Transverse colon (tissue), 4 donors: ENCODE results near the gene ZNF737. TPM values are rescaled to one million over a fixed set of nuclear protein-coding genes. Genes with fewer than 3 reads are reported as not detected.

Source experiments
- DNase-seq: peaks from one replicate; pipeline ENCODE4 v3.0.0-alpha.2; 2019
- H3K27ac ChIP-seq, 4 donors: fragments of 200-600 bp; sonication (generic); 2 replicates each; pipeline ENCODE4 v1.5.1; 2016 to 2018; ENCODE audit warnings: inconsistent platforms in 4 of 4
- H3K27me3 ChIP-seq: fragments of 200-600 bp; sonication (generic); 2 replicates; pipeline ENCODE4 v1.5.1; 2017; ENCODE audit warnings: inconsistent platforms
- H3K36me3 ChIP-seq, 4 donors: fragments of 200-600 bp; sonication (generic); 2 replicates each; pipeline ENCODE4 v1.5.1; 2017 to 2019; ENCODE audit warnings: inconsistent platforms in 4 of 4
- H3K4me1 ChIP-seq, 4 donors: fragments of 200-600 bp; sonication (generic); 2 replicates each; pipeline ENCODE4 v1.5.1; 2017 to 2020; ENCODE audit warnings: inconsistent platforms in 4 of 4
- H3K4me3 ChIP-seq, 4 donors: fragments of 200-600 bp; sonication (generic); 1 replicate in 1 of 4; 2 replicates in 3 of 4; pipeline versions ENCODE4 v1.5.1 to v1.6.1; 2017 to 2019; ENCODE audit warnings: inconsistent platforms in 4 of 4
- H3K9me3 ChIP-seq, 2 donors: fragments of 200-600 bp; sonication (generic); 2 replicates each; pipeline ENCODE4 v1.5.1; 2017 to 2019; ENCODE audit warnings: inconsistent platforms in 2 of 2
- EP300 ChIP-seq: sonication (generic); formaldehyde crosslinking; IDR thresholded peaks from one replicate; pipeline ENCODE4 v1.6.1; 2017; ENCODE audit warnings: antibody characterized with exemption, low read depth
- POLR2A ChIP-seq: fragments of 450-650 bp; IDR thresholded peaks from one replicate; pipeline ENCODE4 v1.6.1; 2016; ENCODE audit warnings: antibody characterized with exemption, mild to moderate bottlenecking, moderate library complexity
- POLR2AphosphoS5 ChIP-seq, 3 donors: sonication (generic); formaldehyde crosslinking; IDR thresholded peaks; one replicate each; pipeline ENCODE4 v1.6.1; 2016; ENCODE audit warnings: antibody characterized with exemption in 3 of 3
- WGBS, 2 donors: methylation state at CpG; one replicate each; pipeline ENCODE4 v1.1.5; 2018; ENCODE audit warnings: low coverage in 1 of 2; 5-methylcytosine and 5-hydroxymethylcytosine counted together
- in situ Hi-C, 4 donors: fragments of 200-750 bp; cut with MboI; loops; one replicate each; pipeline versions ENCODE4 v1.15.0 to v1.15.1; 2017; ENCODE audit warnings: low sequenced_read_pairs in 3 of 4, low pct_ligation_motif_present in 1 of 4, low pct_unique_long_range_greater_than_20kb in 1 of 4
- intact Hi-C: fragments of 100-400 bp; cut with DNase I; formaldehyde crosslinking; loops from one replicate; pipeline ENCODE4 v1.15.1; 2023; ENCODE audit warnings: low total_unique reads
- total RNA-seq, 4 donors: library from RNA; depleted of rRNA; stranded (reverse); fragments of >200 nt; gene quantifications; one replicate each; pipeline ENCODE4 v1.1.0, GENCODE V29; 2016
- TF ChIP-seq, protein P1 (sequence below), 5 experiments: fragments of 200-600 bp in 3 of 5; fragments of 450-650 bp in 2 of 5; sonication (generic) in 3 of 5; IDR thresholded peaks; 1 replicate in 2 of 5; 2 replicates in 3 of 5; pipeline ENCODE4 v1.5.1; 2016 to 2017; ENCODE audit warnings: antibody characterized with exemption in 5 of 5, inconsistent platforms in 3 of 5, mild to moderate bottlenecking in 2 of 5, moderate library complexity in 1 of 5

ZNF737 gene
- total RNA-seq, 4 donors from 2014 or later = 5.6 to 16.4 (median 13.6) TPM

- WGBS, 2 donors = 74% methylated on average over 5 of the region's 5 CpGs; no CpG with 5 or more reads in 1 of the 2 donors
- Histone ChIP-seq H3K36me3 (no peaks in the 10 kb centered on the region), H3K27ac (no peak overlapping the region), H3K9me3 (peaks cover 10 to 11% of the 10 kb centered on the region in 2 donors), H3K27me3 (no peaks in the 10 kb centered on the region), H3K4me1 (no peaks in the 10 kb centered on the region), H3K4me3 (no peak overlapping the region)
- TF ChIP-seq POLR2A = no peak
- no peak for TF ChIP-seq EP300
- TF ChIP-seq POLR2AphosphoS5 (IDR thresholded peaks at IDR 0.05) = no peak
- TF ChIP-seq, protein P1, sequence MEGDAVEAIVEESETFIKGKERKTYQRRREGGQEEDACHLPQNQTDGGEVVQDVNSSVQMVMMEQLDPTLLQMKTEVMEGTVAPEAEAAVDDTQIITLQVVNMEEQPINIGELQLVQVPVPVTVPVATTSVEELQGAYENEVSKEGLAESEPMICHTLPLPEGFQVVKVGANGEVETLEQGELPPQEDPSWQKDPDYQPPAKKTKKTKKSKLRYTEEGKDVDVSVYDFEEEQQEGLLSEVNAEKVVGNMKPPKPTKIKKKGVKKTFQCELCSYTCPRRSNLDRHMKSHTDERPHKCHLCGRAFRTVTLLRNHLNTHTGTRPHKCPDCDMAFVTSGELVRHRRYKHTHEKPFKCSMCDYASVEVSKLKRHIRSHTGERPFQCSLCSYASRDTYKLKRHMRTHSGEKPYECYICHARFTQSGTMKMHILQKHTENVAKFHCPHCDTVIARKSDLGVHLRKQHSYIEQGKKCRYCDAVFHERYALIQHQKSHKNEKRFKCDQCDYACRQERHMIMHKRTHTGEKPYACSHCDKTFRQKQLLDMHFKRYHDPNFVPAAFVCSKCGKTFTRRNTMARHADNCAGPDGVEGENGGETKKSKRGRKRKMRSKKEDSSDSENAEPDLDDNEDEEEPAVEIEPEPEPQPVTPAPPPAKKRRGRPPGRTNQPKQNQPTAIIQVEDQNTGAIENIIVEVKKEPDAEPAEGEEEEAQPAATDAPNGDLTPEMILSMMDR (IDR thresholded peaks at IDR 0.05) = no peak
- in situ Hi-C loops = no loop called here
- intact Hi-C loops = loop anchor here (10.0 kb wide), 1 partner anchor 1551 kb away; no protein-coding TSS in a partner anchor
- no peak for DNase-seq
Measured at GRCh38 chr19:20513189-20513904, 52.2 kb downstream of the ZNF737 start.

DNA sequence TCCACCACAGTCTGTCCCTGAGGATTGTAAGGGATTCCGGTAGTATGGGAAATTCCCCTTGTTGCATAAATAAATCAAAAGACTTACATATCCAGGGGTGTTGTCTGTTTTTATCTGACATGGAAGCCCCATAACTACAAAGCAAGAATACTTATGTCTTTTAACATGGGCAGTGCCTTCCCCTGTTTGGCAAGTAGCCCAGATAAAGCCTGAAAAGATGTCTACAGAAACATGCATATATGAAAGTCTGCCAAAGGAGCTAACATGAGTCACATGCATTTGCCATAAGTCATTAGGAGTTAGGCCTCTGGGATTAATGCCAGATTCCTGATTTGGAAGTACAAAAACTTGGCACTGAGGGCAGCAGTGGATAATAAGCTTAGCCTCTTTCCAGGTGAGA lies 62.1 kb downstream of the ZNF737 start:
- no peaks in the 10 kb centered on the region for H3K4me1 ChIP-seq
- peaks cover 7% of the 10 kb centered on the region in 2 donors for H3K9me3 ChIP-seq
- DNase-seq = no peak
- TF ChIP-seq POLR2A (no peak), POLR2AphosphoS5 (IDR thresholded peaks at IDR 0.05) (no peak), EP300 (no peak)
- TF ChIP-seq, protein P1 (IDR thresholded peaks at IDR 0.05) = no peak
- H3K27me3 ChIP-seq = no peaks in the 10 kb centered on the region
- no peaks in the 10 kb centered on the region for H3K36me3 ChIP-seq
- intact Hi-C loops = no loop called here
- WGBS, 2 donors = 14 to 68% methylated on average over 1 of the region's 1 CpG
- in situ Hi-C loops = no loop called here
- H3K27ac ChIP-seq = no peak overlapping the region
- no peak overlapping the region for H3K4me3 ChIP-seq

Other genes starting within 250 kb of the ZNF737 start
- gene ZNF626, start 95.8 kb upstream of the ZNF737 start, total RNA-seq = 1 to 10 TPM in 3 of 4 donors, not detected in 1; 1.2 to 7.1 (median 4.1) TPM
- 1 to 10 TPM; 4.1 to 7.3 (median 6.7) TPM for gene ZNF66, start 210.5 kb upstream of the ZNF737 start, total RNA-seq